Measurements from ENCODE around the gene ENTHD1. TPM values are rescaled to one million over a fixed set of nuclear protein-coding genes. Genes with fewer than 3 reads are reported as not detected.

The ENTHD1 gene
- total RNA-seq, 2 experiments from 2014 or later = 0.34 TPM

Other genes with a start within 250 kb of the ENTHD1 start
- 10 to 100 TPM; 83.2 to 86.8 TPM for gene GRAP2, start 7.3 kb upstream of the ENTHD1 start, total RNA-seq
- 1 to 10 TPM; 2.2 to 2.3 TPM for gene TMA7B, start 66.6 kb upstream of the ENTHD1 start, total RNA-seq
- gene FAM83F, start 101.2 kb upstream of the ENTHD1 start, total RNA-seq = 1 to 10 TPM; 1.5 to 2.0 TPM